ENCODE measurements around the gene ATP4B.
"Not testable (repeated sequence)": the region's sequence is repeated elsewhere in the genome, so short reads cannot be mapped to it uniquely, and the experiment has no call there.

ATP4B gene

DNA sequence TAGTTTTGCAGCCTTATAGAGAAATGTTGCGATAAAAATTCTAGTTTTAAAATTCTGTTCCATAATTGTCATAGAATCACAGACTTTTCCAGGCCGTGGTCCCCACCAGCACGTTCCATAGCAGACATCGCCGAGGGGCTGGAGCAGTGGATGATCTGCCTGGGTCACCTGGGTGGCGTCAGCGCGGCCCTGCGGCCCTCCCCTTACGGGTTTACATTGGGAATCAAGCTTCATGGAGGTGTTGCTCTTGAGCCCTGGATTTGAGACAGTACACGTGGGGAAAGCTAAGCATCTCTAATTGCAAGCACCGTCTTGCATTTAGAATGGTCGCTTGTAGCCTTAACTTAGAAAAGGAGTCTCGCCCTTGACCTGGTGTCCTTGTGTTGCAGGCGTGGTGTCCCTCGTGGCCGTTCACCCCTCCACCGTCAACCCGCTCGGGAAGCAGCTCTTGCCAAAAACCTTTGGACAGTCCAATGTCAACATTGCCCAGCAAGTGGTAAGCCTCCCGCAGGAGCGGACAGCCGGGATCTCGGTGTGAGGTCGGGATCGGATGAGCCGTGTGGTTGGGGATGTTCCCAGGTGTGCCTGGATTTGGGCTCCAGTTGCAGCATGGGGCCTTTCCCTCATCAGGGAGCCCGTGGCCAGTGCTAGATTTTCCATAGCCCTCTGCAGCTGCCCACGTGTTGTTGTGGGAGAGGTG, 35.1 kb downstream of the ATP4B start:
- DNase-seq: no peak

DNA sequence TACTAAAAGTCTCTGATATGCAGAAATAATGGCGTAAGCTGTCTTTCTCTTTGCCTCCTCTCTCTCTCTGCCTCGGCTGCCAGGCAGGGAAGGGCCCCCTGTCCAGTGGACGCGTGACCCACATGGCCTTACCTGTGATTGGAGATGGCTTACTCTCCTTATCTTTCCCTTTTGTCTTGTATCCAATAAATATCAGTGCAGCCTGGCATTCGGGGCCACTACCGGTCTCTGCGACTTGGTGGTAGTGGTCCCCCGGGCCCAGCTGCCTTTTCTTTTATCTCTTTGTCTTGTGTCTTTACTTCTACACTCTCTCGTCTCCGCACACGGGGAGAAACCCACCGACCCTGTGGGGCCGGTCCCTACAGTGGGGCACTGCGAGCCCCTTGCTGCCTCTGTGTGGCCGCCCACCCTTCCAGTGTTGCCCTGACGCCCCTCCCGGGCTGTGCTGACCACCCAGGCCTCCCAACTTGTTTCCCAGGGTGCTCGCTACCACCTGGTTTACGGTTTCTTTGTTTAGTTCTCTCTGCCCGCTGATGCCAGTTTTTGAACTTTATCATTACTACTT, 35.9 kb downstream of the ATP4B start:
- DNase-seq: not testable (repeated sequence)

DNA sequence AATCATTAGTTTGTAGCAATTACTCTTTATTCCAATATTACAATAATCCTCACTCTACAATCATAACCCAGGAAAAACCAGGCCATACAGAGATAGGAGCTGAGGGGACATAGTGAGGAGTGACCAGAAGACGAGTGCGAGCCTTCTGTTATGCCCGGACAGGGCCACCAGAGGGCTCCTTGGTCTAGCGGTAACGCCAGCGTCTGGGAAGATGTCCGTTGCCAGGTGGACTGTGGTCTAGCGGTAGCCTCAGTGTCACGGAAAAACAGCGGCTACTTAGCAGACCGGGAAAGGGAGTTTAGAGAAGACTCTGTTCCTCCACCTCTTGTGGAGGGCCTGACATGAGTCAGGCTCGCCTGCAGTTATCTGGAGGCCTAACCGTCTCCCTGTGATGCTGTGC, 36.5 kb downstream of the ATP4B start:
- DNase-seq: not testable (repeated sequence)

DNA sequence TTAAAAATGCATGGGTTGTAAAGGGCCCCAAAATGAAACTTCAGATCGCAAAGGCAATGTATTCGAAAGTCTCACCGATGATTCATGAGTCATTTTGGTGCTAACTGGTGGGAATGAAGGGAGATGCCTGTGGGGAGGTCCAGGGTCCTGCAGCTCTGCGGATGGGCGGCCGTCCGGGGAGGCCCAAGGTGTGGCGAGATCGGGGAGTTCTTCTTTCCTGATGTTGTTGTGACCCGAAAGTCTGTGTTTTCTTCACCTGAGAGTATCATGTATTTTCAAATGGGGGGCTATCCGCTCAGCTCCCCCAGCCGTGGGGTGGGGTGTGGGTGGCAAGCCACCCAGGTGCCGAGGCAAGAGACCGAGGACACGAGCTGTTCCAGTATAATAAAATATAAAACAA, 37.0 kb downstream of the ATP4B start:
- no peak for DNase-seq

DNA sequence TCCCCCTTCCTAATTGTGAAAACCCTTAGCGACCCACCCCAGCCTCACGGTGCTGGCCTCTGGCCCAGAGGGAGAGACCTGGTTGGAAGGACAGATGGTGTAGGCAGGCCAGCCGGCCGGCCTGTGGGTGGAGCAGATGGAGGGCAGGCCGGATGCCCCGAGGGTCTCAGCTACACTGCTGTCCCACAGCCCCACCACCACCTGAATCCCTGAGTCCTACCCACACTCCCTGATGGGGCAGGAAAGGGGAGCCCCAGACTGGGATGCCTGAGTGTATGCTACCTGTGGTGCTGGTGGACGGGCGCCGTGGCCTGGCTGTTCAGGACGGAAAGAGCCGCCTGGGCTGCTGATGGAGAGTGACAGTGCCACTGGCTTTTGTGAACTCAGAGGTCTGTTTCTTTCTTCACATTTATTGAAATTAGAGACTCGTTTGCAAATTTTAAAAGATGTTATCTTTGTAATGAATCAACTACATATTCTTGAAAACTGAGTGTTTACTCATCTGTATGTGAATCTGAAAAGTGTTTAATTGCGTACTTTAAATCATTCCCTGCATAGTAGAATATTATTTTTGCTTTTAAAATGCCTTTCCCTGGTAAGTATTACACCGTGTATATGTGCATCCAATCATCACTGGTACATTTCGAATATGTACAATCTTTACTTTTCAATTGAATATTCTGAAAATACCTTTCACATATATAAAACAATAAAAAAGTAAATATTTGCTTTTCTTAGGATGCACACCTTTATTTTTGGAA, 37.8 kb downstream of the ATP4B start:
- no peak for DNase-seq

DNA sequence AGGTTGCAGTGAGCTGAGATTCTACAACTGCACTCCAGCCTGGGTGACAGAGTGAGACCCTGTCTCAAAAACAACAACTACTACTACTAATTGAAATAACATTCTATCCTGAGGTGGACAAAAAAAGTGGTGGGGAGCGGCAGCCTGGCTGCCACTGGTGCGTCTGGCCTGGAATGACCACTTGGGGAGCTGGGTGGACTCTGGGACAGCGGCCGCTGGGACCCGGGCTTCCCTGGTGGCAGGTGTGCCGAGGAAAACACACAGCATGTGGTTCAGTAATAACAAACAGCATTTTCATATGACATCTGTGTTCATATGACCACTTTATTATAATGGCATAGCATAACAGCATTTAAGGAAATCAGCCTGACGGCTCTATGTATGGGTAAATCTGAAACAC, 39.5 kb downstream of the ATP4B start:
- no peak for DNase-seq

DNA sequence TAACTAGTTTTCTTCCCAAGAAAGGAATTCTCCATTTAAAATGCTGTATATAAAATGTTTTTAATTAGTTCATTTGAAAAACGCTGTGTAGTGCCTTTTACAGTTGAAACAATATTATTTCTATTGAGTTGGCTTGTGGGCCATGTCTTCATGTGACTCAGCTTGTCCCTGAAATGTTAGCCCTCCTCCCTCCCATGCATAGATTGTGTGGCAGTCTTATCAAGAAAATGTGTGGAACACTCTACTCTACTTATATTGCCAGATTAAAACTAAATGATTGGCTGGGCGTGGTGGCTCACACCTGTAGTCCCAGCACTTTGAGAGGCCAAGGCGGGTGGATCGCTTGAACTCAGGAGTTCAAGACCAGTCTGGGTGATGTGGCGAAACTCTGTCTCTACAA, 40.0 kb downstream of the ATP4B start:
- DNase-seq: no peak

DNA sequence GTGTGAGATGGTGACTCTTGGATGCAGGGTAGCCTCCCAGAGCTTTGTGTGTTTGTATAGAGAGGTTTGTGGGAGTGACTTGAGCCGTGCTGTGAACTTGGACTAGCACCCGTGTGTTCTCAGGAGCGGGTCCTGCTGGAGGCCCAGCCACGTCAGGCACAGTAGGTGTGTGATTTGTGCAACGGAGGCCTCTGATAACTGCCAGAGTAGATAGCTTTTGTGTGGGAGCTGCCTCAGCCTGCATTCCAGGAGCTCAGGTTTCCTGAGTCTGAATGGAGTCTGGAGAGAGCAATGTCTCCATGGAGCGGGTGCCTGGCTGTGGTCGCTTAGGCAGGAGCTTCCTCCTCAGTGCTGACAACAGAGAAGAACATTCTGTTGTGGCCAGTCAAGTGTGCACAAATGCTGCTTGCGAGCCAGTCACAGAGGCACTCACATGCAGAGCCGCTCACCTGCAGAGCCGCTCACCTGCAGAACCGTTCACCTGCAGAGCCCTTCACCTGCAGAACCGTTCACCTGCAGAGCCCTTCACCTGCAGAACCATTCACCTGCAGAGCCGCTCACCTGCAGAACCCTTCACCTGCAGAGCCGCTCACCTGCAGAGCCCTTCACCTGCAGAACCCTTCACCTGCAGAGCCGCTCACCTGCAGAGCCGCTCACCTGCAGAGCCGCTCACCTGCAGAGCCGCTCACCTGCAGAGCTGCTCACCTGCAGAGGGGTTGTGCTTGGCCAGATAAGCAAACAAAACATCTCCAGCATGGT, 40.8 kb downstream of the ATP4B start:
- DNase-seq: no peak

DNA sequence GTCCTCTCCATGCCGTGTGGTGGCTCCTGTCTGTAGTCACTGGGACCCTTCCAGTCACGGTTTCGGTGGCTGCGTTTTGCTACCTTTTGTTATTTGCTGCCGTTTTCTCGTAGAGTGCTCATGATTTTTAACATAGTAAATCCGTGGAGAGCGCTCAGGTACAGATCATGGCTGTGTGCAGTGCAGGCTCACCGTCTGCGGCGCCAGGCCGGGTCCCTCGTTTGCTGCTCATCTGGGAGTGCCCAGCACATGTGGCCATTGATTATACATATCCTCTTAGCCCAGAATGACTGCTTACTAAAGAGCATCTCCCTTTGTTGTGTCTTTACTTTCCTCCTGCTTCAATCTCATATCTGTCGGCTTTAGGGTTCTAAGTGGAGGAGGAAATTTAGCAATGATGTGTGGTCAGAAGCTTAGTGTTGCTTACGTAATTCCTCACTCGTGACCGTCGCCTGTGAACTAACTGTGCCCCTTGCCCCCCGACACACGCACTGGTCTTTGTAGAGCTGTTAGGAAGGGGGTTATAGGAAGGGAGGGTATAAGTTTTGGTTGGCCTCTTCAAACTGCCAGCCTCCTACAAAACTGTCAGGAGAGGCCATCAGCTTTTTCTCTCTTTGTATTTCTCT, 41.6 kb downstream of the ATP4B start:
- no peak for DNase-seq

DNA sequence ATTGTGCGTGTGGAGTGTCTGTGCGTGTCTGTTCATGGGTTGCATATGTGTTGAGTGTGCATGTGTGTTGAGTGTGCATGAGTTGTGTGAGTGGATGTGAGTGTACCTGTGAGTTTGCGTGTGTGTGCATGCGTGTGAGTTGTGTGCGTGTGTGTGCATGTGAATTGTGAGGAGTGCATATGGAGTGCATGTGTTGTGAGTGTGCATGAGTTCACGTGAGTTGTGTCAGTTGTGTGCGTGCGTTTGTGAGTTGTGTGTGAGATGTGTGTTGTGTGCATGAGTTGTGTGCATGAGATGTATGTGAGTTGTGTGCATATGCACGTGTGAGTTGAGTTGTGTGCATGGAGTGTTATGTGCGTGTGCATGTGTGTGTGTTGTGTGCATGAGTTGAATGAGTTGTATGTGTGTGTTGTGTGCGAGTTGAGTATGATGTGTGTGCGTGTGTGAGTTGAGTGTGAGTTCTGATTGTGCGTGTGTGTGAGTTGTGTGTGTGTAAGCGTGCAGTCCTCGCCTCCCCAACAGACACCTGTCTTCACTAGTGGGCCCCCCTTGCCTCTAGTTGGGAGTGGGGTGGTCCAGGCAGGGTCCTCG, 44.1 kb downstream of the ATP4B start:
- DNase-seq: no peak

DNA sequence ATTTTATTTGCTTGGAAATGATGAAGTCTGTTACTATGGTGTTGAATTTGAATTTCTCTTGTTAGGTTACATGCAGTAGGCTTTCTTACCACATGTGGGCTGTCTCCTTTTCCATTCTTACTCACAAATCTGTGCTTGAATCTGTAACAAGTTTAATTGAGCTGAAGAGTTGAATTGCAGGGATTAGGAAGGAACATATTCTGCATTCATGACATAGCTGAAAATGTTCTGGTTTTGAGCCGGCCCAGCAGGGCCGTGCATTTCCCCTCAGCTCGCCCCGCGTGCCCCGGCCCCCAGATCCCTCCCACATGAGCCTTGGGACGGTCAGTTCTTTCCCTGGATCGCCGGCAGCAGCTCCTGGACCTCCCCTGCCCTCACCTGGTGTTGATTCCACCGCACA, 45.4 kb downstream of the ATP4B start:
- DNase-seq: no peak

DNA sequence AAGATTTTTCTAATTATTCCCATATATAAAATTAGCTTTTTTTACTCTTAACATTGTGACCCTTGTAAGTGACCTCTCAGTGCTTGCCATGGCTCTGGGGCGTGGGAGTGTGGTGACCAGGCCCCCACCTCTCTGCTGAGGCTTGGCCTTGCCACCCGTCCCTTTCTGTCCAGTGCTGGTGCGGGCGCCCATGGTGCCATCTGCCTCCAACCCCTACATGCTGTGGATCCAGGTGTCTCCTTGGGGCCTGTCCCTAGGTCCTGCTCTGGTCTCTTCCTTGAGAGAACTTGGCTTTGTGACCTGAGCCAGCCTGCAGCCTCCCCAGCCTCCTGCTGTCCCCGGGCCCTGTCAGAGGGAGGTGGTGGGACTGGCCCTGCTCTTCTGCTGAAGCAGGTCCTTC, 46.0 kb downstream of the ATP4B start:
- no peak for DNase-seq

DNA sequence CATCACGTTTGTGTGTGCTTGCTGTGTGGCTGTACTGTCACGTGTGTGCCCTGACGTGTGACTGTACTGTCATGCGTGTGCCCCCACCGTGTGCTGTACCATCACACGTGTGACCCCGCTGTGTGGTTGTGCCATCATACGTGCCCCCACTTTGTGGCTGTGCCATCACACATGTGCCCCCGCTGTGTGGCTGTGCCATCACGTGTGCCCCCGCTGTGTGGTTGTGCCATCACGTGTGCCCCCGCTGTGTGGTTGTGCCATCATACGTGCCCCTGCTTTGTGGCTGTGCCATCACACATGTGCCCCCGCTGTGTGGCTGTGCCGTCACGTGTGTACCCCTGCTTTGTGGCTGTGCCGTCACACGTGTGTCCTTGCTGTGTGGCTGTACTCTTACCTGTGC, 47.7 kb downstream of the ATP4B start:
- no peak for DNase-seq

DNA sequence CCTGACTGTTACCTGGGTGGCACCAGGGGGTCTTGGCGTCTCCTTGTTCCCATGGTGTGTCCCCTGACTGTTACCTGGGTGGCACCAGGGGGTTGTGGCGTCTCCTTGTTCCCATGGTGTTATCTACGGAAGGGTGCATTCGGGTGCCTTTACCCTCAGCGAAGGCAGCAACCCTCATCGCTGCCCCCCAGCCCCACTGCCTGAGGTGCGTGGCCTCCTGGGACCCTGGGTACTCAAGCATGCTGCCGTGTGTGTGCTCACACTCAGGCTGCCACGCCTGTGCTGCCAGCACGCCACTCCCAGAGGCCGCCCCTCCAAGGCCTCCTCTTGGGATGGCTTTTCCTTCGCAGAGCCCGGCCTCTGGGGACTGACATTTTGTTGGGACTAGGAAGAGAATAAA, 48.4 kb downstream of the ATP4B start:
- no peak for DNase-seq

DNA sequence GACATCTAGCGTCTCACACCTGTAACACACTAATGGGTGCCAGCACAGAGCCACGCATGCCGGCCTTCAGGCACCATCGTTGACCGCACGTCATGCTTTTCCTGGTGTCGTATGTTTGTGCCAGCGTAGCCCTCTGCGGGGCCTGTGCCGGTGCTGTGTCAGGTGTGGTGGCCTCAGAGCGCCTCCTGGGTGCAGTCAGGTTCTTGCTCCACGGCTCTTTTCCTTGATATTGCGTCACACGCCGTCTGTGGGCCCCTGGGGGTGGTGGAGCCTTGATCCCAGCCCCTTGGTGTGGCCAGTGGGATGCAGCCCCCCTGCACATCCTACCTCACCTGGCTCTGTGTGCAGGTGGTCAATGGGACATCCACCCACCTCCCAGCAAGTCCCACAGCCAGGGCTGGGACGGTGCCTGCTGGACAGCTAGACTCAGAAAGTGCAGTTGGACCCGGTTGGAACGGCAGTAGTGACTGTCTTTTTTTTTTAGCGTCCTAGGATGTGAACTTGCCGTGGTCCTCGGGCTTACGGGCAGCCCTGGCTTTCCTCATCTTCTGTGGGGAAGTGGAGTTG, 48.9 kb downstream of the ATP4B start:
- no peak for DNase-seq

DNA sequence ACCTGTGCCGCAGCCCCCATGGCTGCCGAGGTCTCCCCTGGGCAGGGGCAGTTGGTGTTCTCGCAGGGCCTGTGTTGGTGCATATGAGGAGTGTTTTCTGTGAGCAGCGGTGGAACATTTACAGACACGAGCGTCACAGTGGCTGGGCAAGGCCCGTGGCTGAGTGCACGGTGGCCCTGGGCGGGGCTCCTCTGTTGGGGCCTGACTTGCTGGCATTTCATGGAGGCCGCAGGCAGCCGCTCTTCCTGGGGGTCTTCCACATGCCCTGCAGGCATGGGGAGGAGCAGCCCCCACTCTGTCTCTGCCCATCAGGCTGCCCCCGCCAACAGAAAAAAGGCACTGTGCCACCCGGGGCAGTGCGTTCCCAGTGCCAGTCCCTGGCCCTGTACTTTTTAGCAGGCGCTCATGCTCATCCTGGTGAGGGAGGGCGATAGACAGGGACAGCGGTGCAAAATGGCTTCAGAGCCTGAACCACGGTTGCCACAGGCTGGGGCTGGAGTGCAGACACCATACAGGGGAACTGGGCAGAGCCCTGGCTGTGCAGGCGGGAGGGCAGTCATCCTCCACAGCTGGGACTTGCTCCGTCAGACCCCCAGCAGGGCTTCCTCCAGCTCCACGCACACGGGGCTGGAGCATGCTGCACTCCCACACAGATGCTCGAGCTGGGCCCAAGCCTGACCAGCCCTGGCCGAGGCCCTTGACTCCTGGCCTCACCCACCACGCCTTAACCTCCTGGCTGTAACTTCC, 49.9 kb downstream of the ATP4B start:
- DNase-seq: no peak

DNA sequence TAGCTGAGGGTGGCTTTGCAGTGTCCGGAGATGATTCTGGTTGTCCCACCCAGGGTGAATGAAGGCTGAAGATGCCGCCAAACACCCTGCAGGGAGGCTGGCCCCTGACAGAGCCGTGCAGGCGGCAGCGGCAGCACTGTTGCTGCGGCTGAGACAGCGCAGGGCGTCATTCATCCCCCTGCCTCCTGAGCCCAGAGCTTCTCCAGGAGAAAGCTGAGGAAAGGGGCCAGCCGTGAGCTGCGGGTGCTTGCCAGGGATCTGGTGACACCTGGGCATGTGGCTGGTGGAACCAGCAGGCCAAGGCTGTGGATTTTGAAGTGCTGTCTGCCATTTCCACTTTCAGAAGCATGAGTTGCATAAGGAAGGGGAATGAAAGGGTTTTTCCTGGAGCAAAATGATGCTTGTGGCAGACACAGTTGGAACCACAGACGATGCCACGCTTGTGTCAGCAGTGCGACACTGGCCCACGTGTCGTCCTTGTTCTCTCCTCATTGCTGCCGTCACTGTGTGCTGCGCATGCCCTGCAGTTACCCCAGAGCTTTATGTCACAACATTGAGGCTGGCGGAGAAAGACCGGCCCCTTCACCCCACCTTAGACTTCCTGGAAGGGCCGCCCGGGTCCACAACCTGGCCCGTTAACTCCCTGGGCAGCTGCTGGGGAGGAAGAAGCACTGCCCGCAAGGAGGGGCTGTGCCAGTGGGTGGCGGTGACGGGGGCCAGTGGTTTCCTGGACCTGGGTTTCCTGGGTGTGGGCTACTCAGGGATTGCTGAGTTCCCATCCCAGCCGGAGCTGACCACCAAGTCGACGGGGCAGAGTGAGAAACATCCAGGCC, 50.7 kb downstream of the ATP4B start:
- DNase-seq: no peak

DNA sequence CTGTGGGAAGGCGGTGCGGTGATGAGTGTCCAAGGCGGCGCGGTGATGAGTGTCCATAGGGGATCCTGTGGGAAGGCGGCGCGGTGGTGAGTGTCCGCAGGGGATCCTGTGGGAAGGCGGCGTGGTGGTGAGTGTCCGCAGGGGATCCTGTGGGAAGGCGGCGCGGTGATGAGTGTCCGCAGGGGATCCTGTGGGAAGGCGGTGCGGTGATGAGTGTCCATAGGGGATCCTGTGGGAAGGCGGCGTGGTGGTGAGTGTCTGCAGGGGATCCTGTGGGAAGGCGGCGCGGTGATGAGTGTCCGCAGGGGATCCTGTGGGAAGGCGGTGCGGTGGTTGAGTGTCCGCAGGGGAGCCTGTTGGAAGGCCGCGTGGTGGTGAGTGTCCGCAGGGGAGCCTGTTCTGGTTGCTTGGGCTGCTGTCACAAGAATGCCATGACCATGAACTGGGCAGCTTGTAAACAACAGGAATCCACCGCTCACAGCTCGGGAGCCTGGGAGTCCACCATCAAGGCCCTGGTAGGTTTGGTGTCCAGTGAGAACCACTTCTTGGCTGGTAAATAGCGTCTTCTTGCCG, 52.0 kb downstream of the ATP4B start:
- no peak for DNase-seq

DNA sequence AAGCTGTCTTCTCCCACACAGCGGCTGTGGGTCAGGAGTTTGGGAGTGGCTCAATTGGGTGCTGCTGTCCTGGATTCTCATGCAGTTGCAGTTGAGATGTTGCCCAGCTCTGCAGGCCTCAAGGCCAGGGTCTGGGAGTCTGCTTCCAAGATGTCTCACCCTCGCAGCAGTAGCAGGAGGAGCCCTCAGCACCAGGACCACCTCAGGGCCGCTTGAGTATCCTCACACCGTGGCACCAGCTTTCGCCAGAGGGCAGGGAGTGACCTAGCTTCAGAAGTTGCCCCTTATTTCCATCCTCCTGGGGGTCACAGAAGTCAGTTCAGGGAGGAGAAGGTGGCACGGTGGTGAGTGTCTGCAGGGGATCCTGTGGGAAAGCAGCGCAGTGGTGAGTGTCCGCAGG, 52.5 kb downstream of the ATP4B start:
- no peak for DNase-seq

DNA sequence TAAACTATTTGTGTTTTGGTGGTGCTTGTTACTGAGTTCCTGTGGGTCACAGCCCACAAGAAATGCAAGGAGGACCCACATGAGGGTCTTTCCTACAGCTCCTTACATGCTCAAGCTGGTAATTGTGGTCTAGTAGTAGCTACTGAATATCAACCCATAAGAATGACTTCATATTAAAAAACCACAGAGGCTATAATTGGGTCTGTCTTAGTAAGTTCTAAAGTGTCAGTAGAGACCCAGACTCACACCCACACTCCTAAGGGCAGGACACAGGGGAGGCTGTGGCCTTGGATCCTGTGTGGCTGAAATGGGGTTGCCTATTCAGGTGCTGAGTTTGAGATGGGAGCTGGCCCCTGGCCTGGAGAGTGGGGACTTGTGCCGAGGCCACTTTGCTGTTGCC, 53.8 kb downstream of the ATP4B start:
- DNase-seq: no peak

Data from stimulated activated CD8-positive, alpha-beta memory T cell treated with anti-CD3 and anti-CD28 coated beads, Interleukin-4, amount 100 ng/mL, for 48 hours (primary cell).